BJ (cell line): Measurements from ENCODE around the gene OLFML1. TPM values are rescaled to one million over a fixed set of nuclear protein-coding genes. Genes with fewer than 3 reads are reported as not detected.

Experiments
- CTCF ChIA-PET: fragments of 350-600 bp; formaldehyde crosslinking; extraction: SDS; loops from one replicate; lab custom pipeline; 2021; ENCODE audit warnings: antibody characterized with exemption, inconsistent platforms; lab: Yijun Ruan, JAX
- POLR2A ChIA-PET: fragments of 300-600 bp; sonication (Branson Sonifier 250); formaldehyde crosslinking; extraction: SDS; loops from one replicate; lab custom pipeline; 2021; ENCODE audit warnings: antibody characterized with exemption; lab: Charles Lee
- DNase-seq: peaks from one replicate; pipeline ENCODE4 v3.0.0-alpha.2; 2011; ENCODE audit warnings: low read depth
- H3K27me3 ChIP-seq: 2 replicates; pipeline ENCODE4 v1.6.0; 2011; ENCODE audit warnings: low read length; ENCODE audit not compliant: control insufficient read depth, insufficient read depth
- H3K36me3 ChIP-seq: 2 replicates; pipeline ENCODE4 v1.5.1; 2011; ENCODE audit warnings: low read length; ENCODE audit not compliant: control insufficient read depth, insufficient read depth
- H3K4me3 ChIP-seq: 2 replicates; pipeline ENCODE4 v1.5.1; 2011; ENCODE audit warnings: low read depth, mild to moderate bottlenecking, control low read depth, low read length
- CTCF ChIP-seq: IDR thresholded peaks from 2 replicates; pipeline ENCODE4 v1.5.1; 2011; ENCODE audit warnings: low read depth, mild to moderate bottlenecking, control low read depth, inconsistent platforms, low read length, moderate library complexity; ENCODE audit not compliant: insufficient read depth
- polyA plus RNA-seq: library from polyadenylated mRNA; depleted of rRNA; stranded (reverse); fragments of >200 nt; gene quantifications from 2 replicates; pipeline ENCODE4 v1.2.3, GENCODE V29; 2011

OLFML1 gene
- polyA plus RNA-seq, 1 experiment: 1.1 TPM

GRCh38 chr11:7501894-7502293 lies 16.6 kb downstream of the OLFML1 start:
- Histone ChIP-seq H3K4me3 (no peak overlapping the region), H3K36me3 (no peaks in the 10 kb centered on the region), H3K27me3 (no peaks in the 10 kb centered on the region)
- TF ChIP-seq CTCF: no peak
- CTCF ChIA-PET: interaction anchor here (1.3 to 1.6 kb wide), 2 partner anchors 11 kb away, joined by 5 read pairs; no protein-coding TSS in a partner anchor
- POLR2A ChIA-PET: no interaction called here
- DNase-seq: no peak

DNA sequence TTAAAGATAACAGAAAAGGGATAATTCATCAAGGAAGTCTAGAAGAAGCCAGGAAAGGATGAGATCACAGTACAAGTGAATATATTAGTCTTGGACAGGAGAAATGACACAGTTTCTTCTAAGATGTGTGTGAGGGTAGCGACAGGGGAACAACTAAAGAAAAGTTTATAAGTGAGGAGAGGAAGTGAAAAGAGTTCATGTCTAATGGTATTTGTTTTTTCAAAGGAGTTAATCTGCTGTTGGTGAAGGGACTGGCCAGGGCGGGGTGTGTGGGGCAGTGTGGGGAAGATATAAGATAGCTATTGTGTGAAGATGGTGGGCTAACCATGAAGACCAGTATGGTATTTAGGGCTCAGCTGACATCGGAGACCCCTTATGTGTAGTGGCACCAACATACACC lies 20.9 kb downstream of the OLFML1 start:
- DNase-seq: no peak
- Histone ChIP-seq H3K27me3 (no peaks in the 10 kb centered on the region), H3K4me3 (no peak overlapping the region), H3K36me3 (no peaks in the 10 kb centered on the region)
- POLR2A ChIA-PET: no interaction called here
- no peak for TF ChIP-seq CTCF
- CTCF ChIA-PET: no interaction called here

DNA sequence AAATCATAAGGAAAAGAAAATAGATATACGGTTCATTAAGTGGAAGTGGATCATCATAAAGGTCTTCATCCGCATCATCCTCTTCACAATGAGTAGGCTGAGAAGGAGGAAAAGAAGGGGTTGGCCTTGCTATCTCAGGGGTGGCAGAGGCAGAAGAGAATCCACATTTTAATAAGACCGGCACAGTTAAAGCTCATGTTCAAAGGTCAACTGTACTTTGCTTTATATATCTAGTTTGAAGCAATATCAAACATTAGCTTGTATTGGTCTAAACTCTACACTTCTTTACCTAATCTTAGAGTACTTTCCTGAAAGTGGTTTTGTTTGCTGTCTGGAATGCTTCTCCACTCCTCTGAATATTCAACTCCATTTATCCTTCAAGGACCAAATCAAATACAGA lies 22.8 kb downstream of the OLFML1 start:
- Histone ChIP-seq H3K27me3 (no peaks in the 10 kb centered on the region; the same call in 1 of the 2 replicates), H3K36me3 (no peaks in the 10 kb centered on the region), H3K4me3 (no peak overlapping the region)
- no peak for DNase-seq
- no peak for TF ChIP-seq CTCF
- CTCF ChIA-PET: interaction anchor here (1.0 to 3.2 kb wide), 4 partner anchors 13 to 66 kb away, joined by 3 to 12 read pairs (median 6); no protein-coding TSS in a partner anchor
- POLR2A ChIA-PET: no interaction called here

GRCh38 chr11:7509966-7510365 lies 24.7 kb downstream of the OLFML1 start:
- Histone ChIP-seq H3K36me3 (no peaks in the 10 kb centered on the region), H3K27me3 (no peaks in the 10 kb centered on the region; the same call in 1 of the 2 replicates), H3K4me3 (no peak overlapping the region)
- no peak for TF ChIP-seq CTCF
- ChIA-PET POLR2A (interaction anchor here (0.6 kb wide), 2 partner anchors 552 to 898 kb away, joined by 3 read pairs; partner anchors contain the start of gene TAF10), CTCF (interaction anchor here (0.9 to 3.2 kb wide), 4 partner anchors 61 to 156 kb away, joined by 3 to 12 read pairs (median 4); no protein-coding TSS in a partner anchor)
- no peak for DNase-seq

GRCh38 chr11:7511401-7511800 lies 26.1 kb downstream of the OLFML1 start:
- Histone ChIP-seq H3K4me3 (no peak overlapping the region), H3K36me3 (no peaks in the 10 kb centered on the region), H3K27me3 (peaks cover 4% of the 10 kb centered on the region)
- no peak for TF ChIP-seq CTCF
- CTCF ChIA-PET: interaction anchor here (0.9 to 7.1 kb wide), 6 partner anchors 9 to 155 kb away, joined by 3 to 48 read pairs (median 4); no protein-coding TSS in a partner anchor
- DNase-seq: no peak
- POLR2A ChIA-PET: no interaction called here
